MCF 10A (cell line): ENCODE data around the gene PLXDC2. TPM values are rescaled to one million over a fixed set of nuclear protein-coding genes. Genes with fewer than 3 reads are reported as not detected.

ENCODE experiments used
- BruUV-seq: library from RNA; stranded (reverse); fragments of 400-500 nt; replicated peaks from 2 replicates; lab custom pipeline; 2021; lab: Mats Ljungman, UMichigan
- CTCF ChIA-PET: fragments of 300-600 bp; sonication (Branson Sonifier 250); formaldehyde crosslinking; extraction: SDS; loops from one replicate; lab custom pipeline; 2021; ENCODE audit warnings: antibody characterized with exemption, inconsistent platforms; lab: Yijun Ruan, JAX
- POLR2A ChIA-PET: fragments of 300-600, 350-650 bp; sonication (Branson Sonifier 250); formaldehyde crosslinking; extraction: SDS; loops from one replicate; lab custom pipeline; 2020; ENCODE audit warnings: antibody characterized with exemption, inconsistent platforms; lab: Yijun Ruan, JAX
- DNase-seq: peaks from one replicate; pipeline ENCODE4 v3.0.0-alpha.2; 2018; ENCODE audit not compliant: unreplicated experiment
- H3K27ac Mint-ChIP-seq: one replicate; pipeline ENCODE4 v1.8.0; 2022; ENCODE audit warnings: mild to moderate bottlenecking, low read depth, mixed read lengths; ENCODE audit not compliant: unreplicated experiment
- H3K27me3 Mint-ChIP-seq: one replicate; pipeline ENCODE4 v1.8.0; 2022; ENCODE audit warnings: mixed read lengths; ENCODE audit not compliant: insufficient read depth, unreplicated experiment
- H3K36me3 Mint-ChIP-seq: one replicate; pipeline ENCODE4 v1.8.0; 2022; ENCODE audit warnings: mild to moderate bottlenecking, moderate library complexity, mixed read lengths; ENCODE audit not compliant: insufficient read depth, unreplicated experiment
- H3K4me1 Mint-ChIP-seq: one replicate; pipeline ENCODE4 v1.8.0; 2022; ENCODE audit warnings: mixed read lengths; ENCODE audit not compliant: insufficient read depth, unreplicated experiment
- H3K4me3 Mint-ChIP-seq: one replicate; pipeline ENCODE4 v1.8.0; 2022; ENCODE audit warnings: mild to moderate bottlenecking, moderate library complexity, mixed read lengths; ENCODE audit not compliant: unreplicated experiment
- H3K9me3 Mint-ChIP-seq: one replicate; pipeline ENCODE4 v1.8.0; 2022; ENCODE audit warnings: mixed read lengths; ENCODE audit not compliant: unreplicated experiment
- intact Hi-C: fragments of 100-400 bp; cut with micrococcal nuclease; formaldehyde crosslinking; loops from 2 replicates; pipeline ENCODE4 v1.14.1; 2022
- total RNA-seq: library from RNA; stranded (reverse); gene quantifications from 2 replicates; pipeline ENCODE4 v1.2.3, GENCODE V29; 2022
- TF ChIP-seq, protein P1 (sequence below): fragments of 200-600 bp; IDR thresholded peaks from one replicate; pipeline ENCODE4 v1.8.0; 2022; ENCODE audit warnings: antibody characterized with exemption, mild to moderate bottlenecking; ENCODE audit not compliant: unreplicated experiment

PLXDC2 gene
- total RNA-seq, 1 experiment from 2014 or later: 23.3 TPM

- H3K27ac Mint-ChIP-seq: no peak overlapping the region
- no peak for DNase-seq
- no peak overlapping the region for H3K4me3 Mint-ChIP-seq
- no TSS peak for BruUV-seq
- TF ChIP-seq, protein P1, sequence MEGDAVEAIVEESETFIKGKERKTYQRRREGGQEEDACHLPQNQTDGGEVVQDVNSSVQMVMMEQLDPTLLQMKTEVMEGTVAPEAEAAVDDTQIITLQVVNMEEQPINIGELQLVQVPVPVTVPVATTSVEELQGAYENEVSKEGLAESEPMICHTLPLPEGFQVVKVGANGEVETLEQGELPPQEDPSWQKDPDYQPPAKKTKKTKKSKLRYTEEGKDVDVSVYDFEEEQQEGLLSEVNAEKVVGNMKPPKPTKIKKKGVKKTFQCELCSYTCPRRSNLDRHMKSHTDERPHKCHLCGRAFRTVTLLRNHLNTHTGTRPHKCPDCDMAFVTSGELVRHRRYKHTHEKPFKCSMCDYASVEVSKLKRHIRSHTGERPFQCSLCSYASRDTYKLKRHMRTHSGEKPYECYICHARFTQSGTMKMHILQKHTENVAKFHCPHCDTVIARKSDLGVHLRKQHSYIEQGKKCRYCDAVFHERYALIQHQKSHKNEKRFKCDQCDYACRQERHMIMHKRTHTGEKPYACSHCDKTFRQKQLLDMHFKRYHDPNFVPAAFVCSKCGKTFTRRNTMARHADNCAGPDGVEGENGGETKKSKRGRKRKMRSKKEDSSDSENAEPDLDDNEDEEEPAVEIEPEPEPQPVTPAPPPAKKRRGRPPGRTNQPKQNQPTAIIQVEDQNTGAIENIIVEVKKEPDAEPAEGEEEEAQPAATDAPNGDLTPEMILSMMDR: no peak
- intact Hi-C loops: no loop called here
- ChIA-PET POLR2A (interaction anchor here (0.6 to 0.8 kb wide), 2 partner anchors 14 to 27 kb away, joined by 3 read pairs; no protein-coding TSS in a partner anchor), CTCF (interaction anchor here (0.7 kb wide), 1 partner anchor 8 kb away, joined by 3 read pairs; no protein-coding TSS in a partner anchor)
- H3K27me3 Mint-ChIP-seq: no peaks in the 10 kb centered on the region
- peaks cover 16% of the 10 kb centered on the region for H3K9me3 Mint-ChIP-seq
- H3K36me3 Mint-ChIP-seq: no peaks in the 10 kb centered on the region
- no peaks in the 10 kb centered on the region for H3K4me1 Mint-ChIP-seq
Measured at GRCh38 chr10:19801369-19801768, 14.9 kb upstream of the PLXDC2 start.

GRCh38 chr10:19803676-19804075, 12.6 kb upstream of the PLXDC2 start:
- H3K9me3 Mint-ChIP-seq: peaks cover 12% of the 10 kb centered on the region
- ChIA-PET POLR2A (no interaction called here), CTCF (no interaction called here)
- BruUV-seq: no TSS peak
- intact Hi-C loops: no loop called here
- DNase-seq: no peak
- TF ChIP-seq, protein P1: no peak
- H3K27ac Mint-ChIP-seq: no peak overlapping the region
- H3K4me1 Mint-ChIP-seq: no peaks in the 10 kb centered on the region
- H3K36me3 Mint-ChIP-seq: no peaks in the 10 kb centered on the region
- H3K4me3 Mint-ChIP-seq: no peak overlapping the region
- H3K27me3 Mint-ChIP-seq: no peaks in the 10 kb centered on the region

GRCh38 chr10:19809481-19809880, 6.8 kb upstream of the PLXDC2 start:
- Mint-ChIP-seq H3K27ac (no peak overlapping the region), H3K27me3 (no peaks in the 10 kb centered on the region), H3K36me3 (no peaks in the 10 kb centered on the region), H3K4me1 (no peaks in the 10 kb centered on the region), H3K4me3 (no peak overlapping the region), H3K9me3 (peaks cover 7% of the 10 kb centered on the region)
- ChIA-PET CTCF (interaction anchor here (1.0 kb wide), 1 partner anchor 959 kb away, joined by 3 read pairs; no protein-coding TSS in a partner anchor), POLR2A (interaction anchor here (0.6 to 0.8 kb wide), 2 partner anchors 959 to 1552 kb away, joined by 3 read pairs; no protein-coding TSS in a partner anchor)
- TF ChIP-seq, protein P1: no peak
- BruUV-seq: no TSS peak
- DNase-seq: no peak
- intact Hi-C loops: no loop called here

DNA sequence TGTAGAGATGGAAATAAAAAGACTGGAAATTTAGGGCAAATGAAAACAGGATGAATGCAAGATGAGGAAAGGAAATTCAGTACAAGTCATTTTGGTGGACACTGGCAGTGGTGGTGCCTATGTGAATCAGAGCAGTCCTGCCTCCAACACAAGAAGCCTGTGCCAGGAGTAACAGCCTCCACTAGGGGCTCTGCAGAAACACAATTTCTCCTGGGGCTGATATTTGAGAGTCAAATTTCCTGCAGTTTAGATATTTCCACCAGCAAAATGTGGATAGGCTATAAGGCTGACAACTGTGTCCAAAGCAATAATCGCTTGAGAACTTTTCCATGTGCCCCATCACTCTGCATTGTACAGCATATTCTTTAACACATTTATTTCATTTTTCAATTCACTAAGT, 4.7 kb upstream of the PLXDC2 start:
- H3K27me3 Mint-ChIP-seq: no peaks in the 10 kb centered on the region
- H3K4me3 Mint-ChIP-seq: no peak overlapping the region
- ChIA-PET POLR2A (no interaction called here), CTCF (interaction anchor here (0.6 to 1.2 kb wide), 3 partner anchors 45 to 343 kb away, joined by 3 read pairs; no protein-coding TSS in a partner anchor)
- TF ChIP-seq, protein P1: peak; percentile 33
- H3K4me1 Mint-ChIP-seq: no peaks in the 10 kb centered on the region
- no peak overlapping the region for H3K27ac Mint-ChIP-seq
- no peaks in the 10 kb centered on the region for H3K36me3 Mint-ChIP-seq
- intact Hi-C loops: loop anchor here (10.0 kb wide), 3 partner anchors 273 to 783 kb away; no protein-coding TSS in a partner anchor
- no TSS peak for BruUV-seq
- no peaks in the 10 kb centered on the region for H3K9me3 Mint-ChIP-seq
- peak; percentile 53 for DNase-seq
